GM12864 (cell line): ENCODE results near the gene NLRP6.
"Not testable (repeated sequence)": the region's sequence is repeated elsewhere in the genome, so short reads cannot be mapped to it uniquely, and the experiment has no call there.

Experiments used
- DNase-seq: peaks from one replicate; pipeline ENCODE4 v3.0.0-alpha.2; 2011; ENCODE audit warnings: low read depth
- H3K4me3 ChIP-seq: 2 replicates; pipeline ENCODE4 v1.5.1; 2011; ENCODE audit warnings: mild to moderate bottlenecking, low read depth, low read length, control low read depth
- CTCF ChIP-seq: IDR thresholded peaks from 2 replicates; pipeline ENCODE4 v1.5.1; 2011; ENCODE audit warnings: low read depth, mild to moderate bottlenecking, moderate library complexity, low read length, control low read depth, inconsistent platforms; ENCODE audit errors: missing control alignments

Gene NLRP6

GRCh38 chr11:326842-327580 lies 48.8 kb downstream of the NLRP6 start:
- no peak for TF ChIP-seq CTCF
- H3K4me3 ChIP-seq, result peak overlapping the region; percentile 35
- DNase-seq, result peak; percentile 81

DNA sequence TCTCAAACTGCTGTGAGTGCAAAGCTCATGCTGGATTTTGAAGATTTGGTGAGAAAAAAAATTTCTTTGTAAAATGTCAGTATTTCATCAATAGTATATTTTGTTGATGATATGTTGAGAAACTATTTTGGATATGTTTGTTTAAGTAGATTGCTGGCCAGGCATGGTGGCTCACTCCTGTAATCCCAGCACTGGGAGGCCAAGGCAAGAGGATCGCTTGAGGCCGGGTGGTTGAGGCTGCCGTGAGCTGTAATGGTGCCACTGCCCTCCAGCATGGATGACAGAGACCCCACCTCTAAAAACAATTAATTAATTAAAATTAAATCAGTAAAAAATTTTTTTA lies 49.3 kb downstream of the NLRP6 start:
- H3K4me3 ChIP-seq, result no peak overlapping the region
- DNase-seq, result no peak
- TF ChIP-seq CTCF, result no peak

DNA sequence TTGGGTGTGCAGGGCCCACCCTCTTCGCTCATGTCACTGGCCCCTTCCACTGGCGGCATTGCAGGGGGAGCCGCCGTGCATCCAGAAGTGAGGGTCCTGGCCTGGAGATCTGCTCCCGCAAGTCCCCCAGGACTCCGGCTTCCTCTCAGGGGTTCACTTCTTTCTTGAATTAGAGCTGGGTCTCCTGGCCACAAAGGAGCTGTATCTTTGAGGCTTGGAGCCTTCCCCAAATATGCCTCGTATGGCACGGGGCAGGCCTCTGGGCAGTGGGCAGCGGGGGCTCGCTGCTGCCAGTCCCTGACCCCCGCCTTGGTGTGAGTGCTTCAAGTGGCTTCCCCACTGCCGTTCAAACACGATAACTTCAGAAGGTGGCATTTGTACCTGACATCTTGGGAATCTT lies 49.8 kb downstream of the NLRP6 start:
- no peak overlapping the region for H3K4me3 ChIP-seq
- no peak for TF ChIP-seq CTCF
- DNase-seq, result no peak

DNA sequence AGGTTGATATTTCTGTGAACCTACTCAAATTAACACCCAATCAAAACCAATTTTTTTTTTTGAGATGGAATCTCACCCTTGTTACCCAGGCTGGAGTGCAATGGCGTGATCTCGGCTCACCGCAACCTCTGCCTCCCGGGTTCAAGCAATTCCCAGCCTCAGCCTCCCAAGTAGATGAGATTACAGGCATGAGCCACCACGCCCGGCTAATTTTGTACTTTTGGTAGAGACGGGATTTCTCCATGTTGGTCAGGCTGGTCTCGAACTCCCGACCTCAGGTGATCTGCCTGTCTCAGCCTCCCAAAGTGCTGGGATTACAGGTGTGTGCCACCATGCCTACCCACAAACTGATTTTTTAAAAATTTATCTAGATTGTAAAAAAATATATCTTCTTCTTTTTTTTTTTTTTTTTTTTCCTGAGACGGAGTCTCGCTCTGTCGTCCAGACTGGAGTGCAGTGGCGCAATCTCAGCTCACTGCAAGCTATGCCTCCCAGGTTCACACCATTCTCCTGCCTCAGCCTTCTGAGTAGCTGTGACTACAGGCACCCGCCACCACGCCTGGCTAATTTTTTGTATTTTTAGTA lies 50.4 kb downstream of the NLRP6 start:
- DNase-seq, H3K4me3 ChIP-seq: not testable (repeated sequence)

GRCh38 chr11:329886-330253 lies 51.7 kb downstream of the NLRP6 start:
- TF ChIP-seq CTCF, result no peak
- no peak overlapping the region for H3K4me3 ChIP-seq
- DNase-seq, result no peak

- TF ChIP-seq CTCF, result no peak
- no peak overlapping the region for H3K4me3 ChIP-seq
- DNase-seq, result no peak
Observed at GRCh38 chr11:330307-330693, 52.1 kb downstream of the NLRP6 start.

GRCh38 chr11:330694-331357 lies 52.6 kb downstream of the NLRP6 start:
- H3K4me3 ChIP-seq, result no peak overlapping the region
- no peak for DNase-seq
- no peak for TF ChIP-seq CTCF
